Spleen (tissue), 11 donors: ENCODE results near the gene FBLN1. TPM values are rescaled to one million over a fixed set of nuclear protein-coding genes. Genes with fewer than 3 reads are reported as not detected.

Source experiments
- DNase-seq: peaks from one replicate; pipeline ENCODE4 v3.0.0-alpha.2; 2020
- H3K27ac ChIP-seq, 8 donors: fragments of 200-600 bp; sonication (generic) in 7 of 8; 1 replicate in 4 of 8; 2 replicates in 4 of 8; pipeline versions ENCODE4 v1.5.0 to v1.8.0; 2016 to 2021; ENCODE audit warnings: inconsistent platforms in 4 of 8, mild to moderate bottlenecking in 4 of 8, moderate library complexity in 1 of 8
- H3K27me3 ChIP-seq, 7 donors: fragments of 200-600 bp; sonication (generic) in 6 of 7; replicated peaks in 1 of 7; 1 replicate in 4 of 7; 2 replicates in 3 of 7; pipeline versions ENCODE4 v1.5.0 to v1.8.0; 2016 to 2021; ENCODE audit warnings: inconsistent platforms in 3 of 7, mild to moderate bottlenecking in 1 of 7
- H3K36me3 ChIP-seq, 6 donors: fragments of 200-600 bp; sonication (generic) in 5 of 6; 1 replicate in 4 of 6; 2 replicates in 2 of 6; pipeline versions ENCODE4 v1.5.0 to v1.8.0; 2016 to 2021; ENCODE audit warnings: inconsistent platforms in 2 of 6
- H3K4me1 ChIP-seq, 6 donors: fragments of 200-600 bp; sonication (generic) in 5 of 6; 1 replicate in 3 of 6; 2 replicates in 3 of 6; pipeline versions ENCODE4 v1.5.0 to v1.8.0; 2016 to 2021; ENCODE audit warnings: inconsistent platforms in 3 of 6
- H3K4me3 ChIP-seq, 8 donors: fragments of 200-600 bp; sonication (generic) in 7 of 8; 1 replicate in 4 of 8; 2 replicates in 4 of 8; pipeline versions ENCODE4 v1.5.0 to v1.8.0; 2016 to 2021; ENCODE audit warnings: inconsistent platforms in 4 of 8, mild to moderate bottlenecking in 4 of 8, moderate library complexity in 2 of 8
- H3K9me3 ChIP-seq, 8 donors: fragments of 200-600 bp; sonication (generic) in 7 of 8; 1 replicate in 4 of 8; 2 replicates in 4 of 8; pipeline versions ENCODE4 v1.5.0 to v1.8.0; 2016 to 2021; ENCODE audit warnings: inconsistent platforms in 4 of 8
- CTCF ChIP-seq, 11 experiments: fragments of 200-600 bp in 7 of 11; fragments of 450-650 bp in 4 of 11; sonication (generic) in 4 of 11; IDR thresholded peaks in 8 of 11; conservative IDR thresholded peaks in 3 of 11; 1 replicate in 7 of 11; 2 replicates in 4 of 11; pipeline versions ENCODE4 v1.4.0 to v1.8.0; 2016 to 2021; ENCODE audit warnings: antibody characterized with exemption in 11 of 11, inconsistent platforms in 4 of 11, mild to moderate bottlenecking in 1 of 11
- POLR2A ChIP-seq, 3 donors: fragments of 450-650 bp; IDR thresholded peaks; one replicate each; pipeline ENCODE4 v1.5.1; 2017; ENCODE audit warnings: antibody characterized with exemption in 3 of 3, mild to moderate bottlenecking in 1 of 3
- POLR2AphosphoS5 ChIP-seq, 3 donors: sonication (generic); formaldehyde crosslinking; IDR thresholded peaks; one replicate each; pipeline ENCODE4 v1.5.1; 2017; ENCODE audit warnings: antibody characterized with exemption in 3 of 3
- WGBS, 5 donors: extraction: QIAGEN DNeasy Blood & Tissue Kit in 3 of 5; methylation state at CpG; one replicate each; pipeline versions ENCODE4 v1.1.5 to v1.1.7; 2013 to 2018; 5-methylcytosine and 5-hydroxymethylcytosine counted together
- intact Hi-C: fragments of 100-400 bp; cut with DNase I; formaldehyde crosslinking; loops from one replicate; pipeline ENCODE4 v1.15.0; 2023; ENCODE audit warnings: low total_unique reads
- polyA plus RNA-seq, 3 donors: library from polyadenylated mRNA; stranded (reverse); fragments of 200-250 nt; gene quantifications; one replicate each; pipeline ENCODE4 v1.2.1, GENCODE V29; 2013
- total RNA-seq, 7 donors: library from RNA; depleted of rRNA in 3 of 7; stranded (reverse); fragments of >200 nt in 3 of 7; fragmentation: NEBNext Ultra II Directional in 4 of 7; extraction: Animal tissue kit (Norgen Biotek cat#: 25700) in 4 of 7; gene quantifications; one replicate each; pipeline versions ENCODE4 v1.1.0 to v1.2.1, GENCODE V29; 2016 to 2021
- donor health status: healthy with polysubstance abuse.
- donor health status: DM: no; HTN: no; CAD: no; lungs with moderate emphysema.
- donor health status: DM: no; HTN: no; CAD: no.
- donor health status: Bipolar disorder and iron deficiency.
- donor health status: healthy.
- donor health status: DM: no; HTN: no; CAD: no.
- donor health status: DM: yes; HTN: yes; CAD: no.

The FBLN1 gene
- total and polyA plus RNA-seq, 10 donors, result 1.9 to 20.3 (median 11.0) TPM

- intact Hi-C loops, result no loop called here
- Histone ChIP-seq H3K27me3 (peaks cover 0 to 14% (median 0%) of the 10 kb centered on the region in 7 donors), H3K36me3 (no peaks in the 10 kb centered on the region), H3K4me3 (no peak overlapping the region), H3K9me3 (no peaks in the 10 kb centered on the region), H3K27ac (no peak overlapping the region), H3K4me1 (no peaks in the 10 kb centered on the region)
- 85 to 92% (median 90%) methylated on average over 11 of the region's 11 CpGs for WGBS, 5 donors
- no peak for DNase-seq
- TF ChIP-seq CTCF (IDR thresholded peaks at IDR 0.05 in 8 of 11, conservative IDR thresholded peaks at IDR 0.05 in 3 of 11), result no peak
- no peak for TF ChIP-seq POLR2AphosphoS5 (IDR thresholded peaks at IDR 0.05)
- no peak for TF ChIP-seq POLR2A (IDR thresholded peaks at IDR 0.05)
Observed at GRCh38 chr22:45529971-45530575, 27.4 kb downstream of the FBLN1 start.

- H3K27me3 ChIP-seq, result peaks cover 0 to 14% (median 0%) of the 10 kb centered on the region in 7 donors
- no peaks in the 10 kb centered on the region for H3K36me3 ChIP-seq
- no peak overlapping the region for H3K4me3 ChIP-seq
- intact Hi-C loops, result no loop called here
- no peak overlapping the region for H3K27ac ChIP-seq
- no peaks in the 10 kb centered on the region for H3K9me3 ChIP-seq
- no peak for DNase-seq
- no peak for TF ChIP-seq CTCF (IDR thresholded peaks at IDR 0.05 in 8 of 11, conservative IDR thresholded peaks at IDR 0.05 in 3 of 11)
- no peak for TF ChIP-seq POLR2A (IDR thresholded peaks at IDR 0.05)
- TF ChIP-seq POLR2AphosphoS5 (IDR thresholded peaks at IDR 0.05), result no peak
- WGBS, 5 donors, result 69 to 78% (median 70%) methylated on average over 8 to 9 of the region's 9 CpGs
- no peaks in the 10 kb centered on the region for H3K4me1 ChIP-seq
Observed at GRCh38 chr22:45531441-45532234, 29.0 kb downstream of the FBLN1 start.

- no peak for DNase-seq
- Histone ChIP-seq H3K4me1 (no peaks in the 10 kb centered on the region), H3K36me3 (no peaks in the 10 kb centered on the region), H3K4me3 (no peak overlapping the region), H3K27ac (no peak overlapping the region), H3K27me3 (peaks cover 0 to 14% (median 0%) of the 10 kb centered on the region in 7 donors), H3K9me3 (no peaks in the 10 kb centered on the region)
- intact Hi-C loops, result no loop called here
- no peak for TF ChIP-seq POLR2A (IDR thresholded peaks at IDR 0.05)
- TF ChIP-seq POLR2AphosphoS5 (IDR thresholded peaks at IDR 0.05), result no peak
- TF ChIP-seq CTCF (IDR thresholded peaks at IDR 0.05 in 8 of 11, conservative IDR thresholded peaks at IDR 0.05 in 3 of 11), result no peak
- WGBS, 5 donors, result 46 to 68% (median 66%) methylated on average over 2 to 3 of the region's 3 CpGs
Observed at GRCh38 chr22:45532235-45532631, 29.6 kb downstream of the FBLN1 start.

GRCh38 chr22:45533703-45534102, 31.0 kb downstream of the FBLN1 start:
- no peaks in the 10 kb centered on the region for H3K36me3 ChIP-seq
- no peak for TF ChIP-seq POLR2A (IDR thresholded peaks at IDR 0.05)
- no peak for TF ChIP-seq CTCF (IDR thresholded peaks at IDR 0.05 in 8 of 11, conservative IDR thresholded peaks at IDR 0.05 in 3 of 11)
- no peak for TF ChIP-seq POLR2AphosphoS5 (IDR thresholded peaks at IDR 0.05)
- DNase-seq, result no peak
- H3K9me3 ChIP-seq, result no peaks in the 10 kb centered on the region
- peaks cover 0 to 25% (median 0%) of the 10 kb centered on the region in 7 donors for H3K27me3 ChIP-seq
- H3K4me3 ChIP-seq, result no peak overlapping the region
- intact Hi-C loops, result no loop called here
- H3K27ac ChIP-seq, result no peak overlapping the region
- peaks cover 0 to 3% (median 0%) of the 10 kb centered on the region in 6 donors for H3K4me1 ChIP-seq
- 91 to 97% (median 95%) methylated on average over 9 to 17 of the region's 17 CpGs for WGBS, 5 donors
